Body of pancreas (tissue), 4 donors: Measurements from ENCODE around the gene CTSF.

Experiments
- POLR2A ChIP-seq, 3 donors: fragments of 450-650 bp; IDR thresholded peaks; one replicate each; pipeline ENCODE4 v1.6.1; 2016; ENCODE audit warnings: antibody characterized with exemption in 3 of 3, mild to moderate bottlenecking in 2 of 3
- TF ChIP-seq, protein P1 (sequence below), 7 experiments: fragments of 450-650 bp in 4 of 7; fragments of 200-600 bp in 3 of 7; sonication (generic) in 3 of 7; IDR thresholded peaks; one replicate each; pipeline ENCODE4 v1.5.1; 2016 to 2019; ENCODE audit warnings: antibody characterized with exemption in 7 of 7

- no peak for TF ChIP-seq POLR2A (IDR thresholded peaks at IDR 0.05)
- TF ChIP-seq, protein P1, sequence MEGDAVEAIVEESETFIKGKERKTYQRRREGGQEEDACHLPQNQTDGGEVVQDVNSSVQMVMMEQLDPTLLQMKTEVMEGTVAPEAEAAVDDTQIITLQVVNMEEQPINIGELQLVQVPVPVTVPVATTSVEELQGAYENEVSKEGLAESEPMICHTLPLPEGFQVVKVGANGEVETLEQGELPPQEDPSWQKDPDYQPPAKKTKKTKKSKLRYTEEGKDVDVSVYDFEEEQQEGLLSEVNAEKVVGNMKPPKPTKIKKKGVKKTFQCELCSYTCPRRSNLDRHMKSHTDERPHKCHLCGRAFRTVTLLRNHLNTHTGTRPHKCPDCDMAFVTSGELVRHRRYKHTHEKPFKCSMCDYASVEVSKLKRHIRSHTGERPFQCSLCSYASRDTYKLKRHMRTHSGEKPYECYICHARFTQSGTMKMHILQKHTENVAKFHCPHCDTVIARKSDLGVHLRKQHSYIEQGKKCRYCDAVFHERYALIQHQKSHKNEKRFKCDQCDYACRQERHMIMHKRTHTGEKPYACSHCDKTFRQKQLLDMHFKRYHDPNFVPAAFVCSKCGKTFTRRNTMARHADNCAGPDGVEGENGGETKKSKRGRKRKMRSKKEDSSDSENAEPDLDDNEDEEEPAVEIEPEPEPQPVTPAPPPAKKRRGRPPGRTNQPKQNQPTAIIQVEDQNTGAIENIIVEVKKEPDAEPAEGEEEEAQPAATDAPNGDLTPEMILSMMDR (IDR thresholded peaks at IDR 0.05): no peak
Observed at GRCh38 chr11:66546966-66547661, 21.3 kb downstream of the CTSF start.
